Activated B cell treated with CpG ODN at 0.5 μM for 24 hours (primary cell): ENCODE measurements around the gene SELENOM. TPM values are rescaled to one million over a fixed set of nuclear protein-coding genes. Genes with fewer than 3 reads are reported as not detected.

ENCODE experiments used
- ATAC-seq: fragments of 200-7000 bp; cut with Tn5 transposase; one replicate; pipeline ENCODE4 v1.10.0; 2021; ENCODE audit warnings: low read depth, mild to moderate bottlenecking, moderate library complexity
- CTCF ChIA-PET: fragments of 350-600 bp; sonication (Branson Sonifier 250); formaldehyde crosslinking; loops from one replicate; lab custom pipeline; 2021; ENCODE audit warnings: antibody characterized with exemption; lab: Charles Lee
- POLR2A ChIA-PET: fragments of 350-600 bp; sonication (Branson Sonifier 250); formaldehyde crosslinking; loops from one replicate; lab custom pipeline; 2021; ENCODE audit warnings: antibody characterized with exemption; lab: Charles Lee
- DNase-seq: peaks from one replicate; pipeline ENCODE4 v3.0.0; 2022
- H3K27ac Mint-ChIP-seq: one replicate; pipeline ENCODE4 v1.8.0; 2020; ENCODE audit warnings: mixed read lengths
- H3K27me3 Mint-ChIP-seq: one replicate; pipeline ENCODE4 v1.8.0; 2021; ENCODE audit warnings: mixed read lengths
- H3K36me3 Mint-ChIP-seq: one replicate; pipeline ENCODE4 v1.8.0; 2021; ENCODE audit warnings: low read depth, mixed read lengths
- H3K4me1 Mint-ChIP-seq: one replicate; pipeline ENCODE4 v1.8.0; 2021; ENCODE audit warnings: mixed read lengths
- H3K4me3 Mint-ChIP-seq: one replicate; pipeline ENCODE4 v1.8.0; 2020; ENCODE audit warnings: mild to moderate bottlenecking, mixed read lengths
- H3K9me3 Mint-ChIP-seq: one replicate; pipeline ENCODE4 v1.8.0; 2020; ENCODE audit warnings: mixed read lengths
- intact Hi-C: fragments of 100-400 bp; cut with micrococcal nuclease; formaldehyde crosslinking; loops from one replicate; pipeline ENCODE4 v1.15.1; 2024
- total RNA-seq: library from RNA; stranded (reverse); gene quantifications from 2 replicates; pipeline ENCODE4 v1.2.3, GENCODE V29; 2022
- TF ChIP-seq, protein P1 (sequence below): fragments of 200-600 bp; IDR thresholded peaks from one replicate; pipeline ENCODE4 v1.8.0; 2022; ENCODE audit warnings: antibody characterized with exemption, mild to moderate bottlenecking

Gene SELENOM
- total RNA-seq, 1 donor from 2014 or later = 9.0 TPM

DNA sequence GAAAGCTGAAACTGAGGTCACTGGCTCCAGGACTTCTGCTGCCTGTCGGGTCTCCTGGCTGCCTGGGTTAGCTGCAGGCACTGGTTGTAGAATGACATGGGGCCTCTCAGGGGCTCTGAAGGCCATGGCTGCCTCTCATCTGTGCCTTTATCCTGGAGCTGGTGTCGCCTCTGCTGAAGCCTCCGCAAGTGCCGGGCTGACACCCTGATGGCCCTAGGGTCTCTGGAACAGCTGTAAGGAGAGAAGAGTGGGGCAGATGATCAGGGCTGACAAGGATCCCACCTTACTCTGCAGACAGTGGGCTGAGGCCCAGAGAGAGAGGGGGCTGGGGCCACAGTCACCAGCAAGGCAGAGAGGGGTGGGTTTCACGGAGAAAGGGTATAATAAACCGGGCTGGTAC is 28.3 kb upstream of the SELENOM start:
- peaks cover 8% of the 10 kb centered on the region for H3K27me3 Mint-ChIP-seq
- intact Hi-C loops = no loop called here
- ATAC-seq = no peak
- H3K4me3 Mint-ChIP-seq = no peak overlapping the region
- no peak for DNase-seq
- TF ChIP-seq, protein P1, sequence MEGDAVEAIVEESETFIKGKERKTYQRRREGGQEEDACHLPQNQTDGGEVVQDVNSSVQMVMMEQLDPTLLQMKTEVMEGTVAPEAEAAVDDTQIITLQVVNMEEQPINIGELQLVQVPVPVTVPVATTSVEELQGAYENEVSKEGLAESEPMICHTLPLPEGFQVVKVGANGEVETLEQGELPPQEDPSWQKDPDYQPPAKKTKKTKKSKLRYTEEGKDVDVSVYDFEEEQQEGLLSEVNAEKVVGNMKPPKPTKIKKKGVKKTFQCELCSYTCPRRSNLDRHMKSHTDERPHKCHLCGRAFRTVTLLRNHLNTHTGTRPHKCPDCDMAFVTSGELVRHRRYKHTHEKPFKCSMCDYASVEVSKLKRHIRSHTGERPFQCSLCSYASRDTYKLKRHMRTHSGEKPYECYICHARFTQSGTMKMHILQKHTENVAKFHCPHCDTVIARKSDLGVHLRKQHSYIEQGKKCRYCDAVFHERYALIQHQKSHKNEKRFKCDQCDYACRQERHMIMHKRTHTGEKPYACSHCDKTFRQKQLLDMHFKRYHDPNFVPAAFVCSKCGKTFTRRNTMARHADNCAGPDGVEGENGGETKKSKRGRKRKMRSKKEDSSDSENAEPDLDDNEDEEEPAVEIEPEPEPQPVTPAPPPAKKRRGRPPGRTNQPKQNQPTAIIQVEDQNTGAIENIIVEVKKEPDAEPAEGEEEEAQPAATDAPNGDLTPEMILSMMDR = no peak
- no peaks in the 10 kb centered on the region for H3K9me3 Mint-ChIP-seq
- no peaks in the 10 kb centered on the region for H3K36me3 Mint-ChIP-seq
- ChIA-PET CTCF (no interaction called here), POLR2A (no interaction called here)
- no peak overlapping the region for H3K27ac Mint-ChIP-seq
- no peaks in the 10 kb centered on the region for H3K4me1 Mint-ChIP-seq

DNA sequence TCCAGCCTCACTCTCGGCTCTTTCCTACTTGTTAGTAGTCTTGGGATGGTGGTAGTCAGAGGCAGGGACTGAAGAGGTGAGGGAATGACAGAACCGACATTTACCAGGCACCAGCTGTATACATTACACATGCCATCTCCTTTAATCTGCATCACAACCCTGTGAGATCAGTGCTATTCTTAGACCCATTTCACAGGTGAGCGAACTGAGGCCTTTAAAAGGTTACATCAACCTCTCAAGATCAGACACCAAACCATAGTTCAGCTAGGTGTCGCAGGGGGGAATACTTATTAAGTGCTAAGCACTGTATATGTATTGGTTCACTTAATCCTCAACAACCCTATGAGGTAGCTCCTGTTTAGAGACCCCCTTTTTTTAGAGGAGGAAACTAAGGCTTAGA is 27.3 kb upstream of the SELENOM start:
- POLR2A ChIA-PET = no interaction called here
- H3K4me3 Mint-ChIP-seq = no peak overlapping the region
- H3K4me1 Mint-ChIP-seq = no peaks in the 10 kb centered on the region
- intact Hi-C loops = no loop called here
- peaks cover 6% of the 10 kb centered on the region for H3K27me3 Mint-ChIP-seq
- H3K9me3 Mint-ChIP-seq = no peaks in the 10 kb centered on the region
- ATAC-seq (no peak), DNase-seq (no peak)
- no peaks in the 10 kb centered on the region for H3K36me3 Mint-ChIP-seq
- CTCF ChIA-PET = no interaction called here
- TF ChIP-seq, protein P1 = no peak
- H3K27ac Mint-ChIP-seq = no peak overlapping the region

DNA sequence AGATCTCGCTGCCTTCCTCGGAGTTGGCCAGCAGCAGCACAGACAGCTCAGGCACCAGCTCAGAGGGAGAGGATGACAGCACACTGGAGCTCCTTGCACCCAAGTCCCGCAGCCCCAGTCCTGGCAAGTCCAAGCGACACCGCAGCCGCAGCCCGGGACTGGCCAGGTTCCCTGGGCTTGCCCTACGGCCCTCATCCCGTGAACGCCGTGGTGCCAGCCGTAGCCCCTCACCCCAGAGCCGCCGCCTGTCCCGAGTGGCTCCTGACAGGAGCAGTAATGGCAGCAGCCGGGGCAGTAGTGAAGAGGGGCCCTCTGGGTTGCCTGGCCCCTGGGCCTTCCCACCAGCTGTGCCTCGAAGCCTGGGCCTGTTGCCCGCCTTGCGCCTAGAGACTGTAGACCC is 26.5 kb upstream of the SELENOM start:
- Mint-ChIP-seq H3K4me3 (no peak overlapping the region), H3K27ac (no peak overlapping the region), H3K9me3 (no peaks in the 10 kb centered on the region), H3K27me3 (peaks cover 2% of the 10 kb centered on the region), H3K4me1 (no peaks in the 10 kb centered on the region), H3K36me3 (no peaks in the 10 kb centered on the region)
- DNase-seq (no peak), ATAC-seq (no peak)
- POLR2A ChIA-PET = no interaction called here
- TF ChIP-seq, protein P1 = no peak
- intact Hi-C loops = no loop called here
- CTCF ChIA-PET = no interaction called here

DNA sequence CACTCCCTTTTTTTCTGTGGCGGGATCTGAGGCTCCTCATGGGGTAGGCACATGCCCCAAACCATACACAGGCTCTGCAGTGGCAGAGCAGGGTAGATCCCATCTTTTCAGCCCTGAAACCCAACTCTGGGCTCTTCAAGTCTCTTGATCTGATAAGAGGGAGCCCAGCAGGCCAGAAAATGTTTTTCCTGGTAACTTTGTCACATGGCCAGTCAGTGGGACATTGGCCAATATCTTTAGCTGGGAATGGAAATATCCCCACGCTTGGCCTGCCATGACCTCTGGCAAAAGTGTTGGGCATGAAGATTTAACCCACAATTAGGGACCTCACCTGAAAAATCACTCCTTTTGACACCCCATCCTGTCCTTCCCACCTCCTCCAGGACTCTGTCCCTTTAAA is 23.5 kb upstream of the SELENOM start:
- ChIA-PET POLR2A (interaction anchor here (0.6 kb wide), 1 partner anchor 61 kb away, joined by 3 read pairs; no protein-coding TSS in a partner anchor), CTCF (no interaction called here)
- Mint-ChIP-seq H3K4me3 (no peak overlapping the region), H3K27ac (no peak overlapping the region), H3K4me1 (peaks cover 4% of the 10 kb centered on the region), H3K27me3 (peaks cover 9% of the 10 kb centered on the region), H3K36me3 (no peaks in the 10 kb centered on the region), H3K9me3 (no peaks in the 10 kb centered on the region)
- ATAC-seq = no peak
- DNase-seq = no peak
- TF ChIP-seq, protein P1 = no peak
- intact Hi-C loops = no loop called here

DNA sequence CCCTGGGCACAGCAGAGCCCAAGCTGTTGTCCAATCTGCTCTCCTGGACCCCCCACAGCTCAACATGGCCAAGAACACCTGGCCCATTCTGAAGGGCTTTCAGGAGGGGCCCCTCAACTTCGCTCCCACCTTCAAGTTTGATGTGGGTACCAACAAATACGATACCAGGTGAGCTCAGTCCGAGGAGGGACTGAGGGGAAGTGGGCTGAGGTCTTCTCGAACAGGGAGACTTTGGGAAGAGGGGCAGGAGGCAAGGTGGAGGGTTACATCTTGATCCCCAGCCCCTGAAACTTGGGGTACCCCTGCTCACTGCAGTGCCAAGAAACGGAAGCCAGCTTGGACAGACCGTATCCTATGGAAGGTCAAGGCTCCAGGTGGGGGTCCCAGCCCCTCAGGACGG is 20.8 kb upstream of the SELENOM start:
- intact Hi-C loops = no loop called here
- Mint-ChIP-seq H3K4me3 (no peak overlapping the region), H3K4me1 (peaks cover 4% of the 10 kb centered on the region), H3K9me3 (no peaks in the 10 kb centered on the region), H3K36me3 (no peaks in the 10 kb centered on the region), H3K27ac (peak overlapping the region; percentile 3), H3K27me3 (peaks cover 9% of the 10 kb centered on the region)
- TF ChIP-seq, protein P1 = no peak
- no peak for DNase-seq
- ChIA-PET CTCF (no interaction called here), POLR2A (no interaction called here)
- no peak for ATAC-seq
